WTC11 (cell line): ENCODE results near the gene APOA1. TPM values are rescaled to one million over a fixed set of nuclear protein-coding genes. Genes with fewer than 3 reads are reported as not detected.

Experiments used
- ATAC-seq: fragments of 200-7000 bp; cut with Tn5 transposase; 2 replicates; pipeline ENCODE4 v1.10.0; 2021; ENCODE audit warnings: mild to moderate bottlenecking, moderate library complexity
- CTCF ChIA-PET: fragments of 300-600 bp; sonication (Branson Sonifier 250); formaldehyde crosslinking; loops from one replicate; lab custom pipeline; 2021; ENCODE audit warnings: antibody characterized with exemption; lab: Charles Lee
- POLR2A ChIA-PET: fragments of 350-600 bp; sonication (Branson Sonifier 250); formaldehyde crosslinking; loops from one replicate; lab custom pipeline; 2021; ENCODE audit warnings: antibody characterized with exemption; lab: Charles Lee
- DNase-seq: peaks from one replicate; pipeline ENCODE4 v3.0.0; 2021; ENCODE audit warnings: low spot score
- H3K27ac Mint-ChIP-seq: 2 replicates; pipeline ENCODE4 v1.8.0; 2021; ENCODE audit warnings: mixed read lengths
- H3K27me3 Mint-ChIP-seq: 2 replicates; pipeline ENCODE4 v1.8.0; 2021; ENCODE audit warnings: low read depth, mild to moderate bottlenecking, moderate library complexity, mixed read lengths
- H3K36me3 Mint-ChIP-seq: 2 replicates; pipeline ENCODE4 v1.8.0; 2021; ENCODE audit warnings: mixed read lengths
- H3K4me1 Mint-ChIP-seq: 2 replicates; pipeline ENCODE4 v1.8.0; 2022; ENCODE audit warnings: mixed read lengths
- H3K4me3 Mint-ChIP-seq: 2 replicates; pipeline ENCODE4 v1.8.0; 2021; ENCODE audit warnings: mild to moderate bottlenecking, moderate library complexity, mixed read lengths
- H3K9me3 Mint-ChIP-seq: 2 replicates; pipeline ENCODE4 v1.8.0; 2021; ENCODE audit warnings: mixed read lengths
- ATF6 ChIP-seq: sonication (generic); formaldehyde crosslinking; IDR thresholded peaks from 2 replicates; pipeline ENCODE4 v1.8.1; 2023; ENCODE audit warnings: mild to moderate bottlenecking, missing genetic modification reagents
- CDX4 ChIP-seq: fragments of 250-450 bp; sonication (Bioruptor Pico); IDR thresholded peaks from 2 replicates; pipeline ENCODE4 v1.9.0; 2021; ENCODE audit warnings: moderate library complexity, mild to moderate bottlenecking, inconsistent platforms, borderline replicate concordance
- HMGA2 ChIP-seq: fragments of 250-450 bp; sonication (Bioruptor Pico); IDR thresholded peaks from 2 replicates; pipeline ENCODE4 v1.4.0; 2021; ENCODE audit warnings: mild to moderate bottlenecking, moderate library complexity
- HMGXB4 ChIP-seq: sonication (generic); formaldehyde crosslinking; IDR thresholded peaks from 2 replicates; pipeline ENCODE4 v1.8.1; 2023; ENCODE audit warnings: mild to moderate bottlenecking, moderate library complexity, missing genetic modification reagents
- IRF1 ChIP-seq: sonication (generic); formaldehyde crosslinking; IDR thresholded peaks from 2 replicates; pipeline ENCODE4 v1.8.0; 2023; ENCODE audit warnings: missing genetic modification reagents
- MAX ChIP-seq: sonication (generic); formaldehyde crosslinking; IDR thresholded peaks from 2 replicates; pipeline ENCODE4 v1.8.0; 2022; ENCODE audit warnings: mild to moderate bottlenecking, missing genetic modification reagents
- MLX ChIP-seq: sonication (generic); formaldehyde crosslinking; IDR thresholded peaks from 2 replicates; pipeline ENCODE4 v1.8.1; 2023; ENCODE audit warnings: mild to moderate bottlenecking, missing genetic modification reagents, moderate library complexity
- NR1H2 ChIP-seq: sonication (generic); formaldehyde crosslinking; IDR thresholded peaks from 2 replicates; pipeline ENCODE4 v1.9.0; 2021; ENCODE audit warnings: mild to moderate bottlenecking, moderate library complexity, missing genetic modification reagents
- PRDM15 ChIP-seq: sonication (generic); formaldehyde crosslinking; IDR thresholded peaks from 2 replicates; pipeline ENCODE4 v1.8.0; 2022; ENCODE audit warnings: missing genetic modification reagents
- RELA ChIP-seq: sonication (generic); formaldehyde crosslinking; IDR thresholded peaks from 2 replicates; pipeline ENCODE4 v1.8.1; 2022; ENCODE audit warnings: missing genetic modification reagents, mild to moderate bottlenecking, borderline replicate concordance
- TEAD1 ChIP-seq: sonication (generic); formaldehyde crosslinking; IDR thresholded peaks from 2 replicates; pipeline ENCODE4 v1.8.0; 2022; ENCODE audit warnings: mild to moderate bottlenecking, missing genetic modification reagents
- TP53 ChIP-seq: sonication (generic); formaldehyde crosslinking; IDR thresholded peaks from 2 replicates; pipeline ENCODE4 v1.8.1; 2023; ENCODE audit warnings: mild to moderate bottlenecking, missing genetic modification reagents
- ZNF232 ChIP-seq: sonication (generic); formaldehyde crosslinking; IDR thresholded peaks from 2 replicates; pipeline ENCODE4 v1.8.0; 2022; ENCODE audit warnings: mild to moderate bottlenecking, missing genetic modification reagents
- ZNF317 ChIP-seq: sonication (generic); formaldehyde crosslinking; IDR thresholded peaks from 2 replicates; pipeline ENCODE4 v1.8.1; 2023; ENCODE audit warnings: low read depth, mild to moderate bottlenecking, moderate library complexity, missing genetic modification reagents, borderline replicate concordance
- ZSCAN18 ChIP-seq: fragments of 250-450 bp; sonication (Bioruptor Pico); IDR thresholded peaks from 2 replicates; pipeline ENCODE4 v2.1.2; 2022; ENCODE audit warnings: mild to moderate bottlenecking, moderate library complexity
- total RNA-seq: library from RNA; stranded (reverse); gene quantifications from 3 replicates; pipeline ENCODE4 v1.2.3, GENCODE V29; 2021

The APOA1 gene
- total RNA-seq, 1 experiment from 2014 or later, result 2.1 TPM

GRCh38 chr11:116796548-116796947, 40.9 kb downstream of the APOA1 start:
- DNase-seq, result no peak
- H3K36me3 Mint-ChIP-seq, result no peaks in the 10 kb centered on the region
- no peak for TF ChIP-seq PRDM15 (CRISPR knock-in tag)
- no peak for TF ChIP-seq ZNF317 (CRISPR knock-in tag)
- no peak for TF ChIP-seq HMGA2 (CRISPR knock-in tag)
- no peak for TF ChIP-seq TP53 (CRISPR knock-in tag)
- no peak for TF ChIP-seq TEAD1 (CRISPR knock-in tag)
- TF ChIP-seq NR1H2, result no peak
- TF ChIP-seq MAX (CRISPR knock-in tag), result no peak
- no peak for TF ChIP-seq HMGXB4
- TF ChIP-seq RELA, result no peak
- TF ChIP-seq ZSCAN18, result no peak
- no peak for TF ChIP-seq MLX
- no peak for TF ChIP-seq ZNF232 (CRISPR knock-in tag)
- TF ChIP-seq CDX4 (CRISPR knock-in tag), result no peak
- no peak for TF ChIP-seq IRF1 (CRISPR knock-in tag)
- no peak for TF ChIP-seq ATF6 (CRISPR knock-in tag)
- TF ChIP-seq, all 79 proteins: peak for 0
- H3K4me3 Mint-ChIP-seq, result no peak overlapping the region
- peaks cover 2% of the 10 kb centered on the region; the same call in 1 of the 2 replicates for H3K27me3 Mint-ChIP-seq
- H3K9me3 Mint-ChIP-seq, result no peaks in the 10 kb centered on the region
- ChIA-PET CTCF (interaction anchor here (1.7 kb wide), 1 partner anchor 39 kb away, joined by 3 read pairs; no protein-coding TSS in a partner anchor), POLR2A (no interaction called here)
- ATAC-seq, result no peak
- H3K27ac Mint-ChIP-seq, result no peak overlapping the region
- H3K4me1 Mint-ChIP-seq, result peaks cover 4% of the 10 kb centered on the region; the same call in 1 of the 2 replicates
